Measurements from ENCODE around the gene ERBB4.

Gene ERBB4

DNA sequence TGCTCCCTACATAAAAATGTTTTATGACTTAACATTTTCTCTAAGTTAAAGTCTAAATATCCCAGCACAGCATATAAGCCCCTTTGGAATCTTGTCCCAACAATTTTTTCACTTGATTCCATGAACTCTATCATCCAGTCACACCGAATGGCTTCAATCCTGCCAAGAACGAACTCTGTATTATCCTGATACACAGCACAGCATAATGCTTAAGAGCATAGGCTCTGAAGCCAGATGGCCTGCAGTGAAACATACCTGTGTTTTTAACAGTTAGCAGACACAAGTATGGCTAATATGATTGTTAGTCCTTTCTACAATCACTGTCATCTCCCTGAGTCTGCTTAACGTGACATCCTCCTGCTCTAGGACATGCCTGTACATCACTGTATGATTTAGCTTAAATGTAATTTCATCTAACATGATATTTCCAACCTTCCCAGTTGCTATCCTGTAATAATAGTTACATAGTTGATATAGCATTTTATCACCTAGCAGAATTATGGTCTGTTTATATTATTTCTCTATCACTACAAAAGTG is 669.5 kb downstream of the ERBB4 start:
- DNase-seq: no peak

DNA sequence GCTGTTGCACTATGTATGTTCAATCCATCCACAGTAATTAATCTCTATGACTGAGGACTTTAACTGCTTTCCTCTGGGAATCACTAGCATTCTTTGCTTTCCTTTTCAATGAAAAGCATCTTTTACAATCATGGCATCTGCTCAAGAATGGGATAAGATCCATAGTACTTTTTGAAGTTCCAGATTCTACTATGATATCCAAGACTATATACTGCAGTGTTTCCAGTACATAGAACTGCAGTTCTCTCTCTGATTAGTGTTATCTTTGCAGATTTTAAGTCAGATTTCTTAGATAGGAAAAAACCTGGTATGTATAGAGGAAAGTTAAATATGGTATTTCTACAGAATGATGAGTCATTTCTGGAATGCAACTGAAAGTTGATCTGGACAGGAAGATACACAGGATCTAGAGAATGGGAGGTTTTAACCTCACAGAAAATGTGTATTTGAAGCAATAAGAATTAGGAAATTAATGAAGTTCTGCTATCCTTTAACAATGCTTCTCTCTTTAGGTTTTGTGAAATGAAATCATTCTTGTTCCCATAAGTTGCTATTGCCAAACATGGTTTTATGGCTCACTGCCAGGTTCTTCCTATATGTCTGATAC is 670.7 kb downstream of the ERBB4 start:
- DNase-seq: no peak

DNA sequence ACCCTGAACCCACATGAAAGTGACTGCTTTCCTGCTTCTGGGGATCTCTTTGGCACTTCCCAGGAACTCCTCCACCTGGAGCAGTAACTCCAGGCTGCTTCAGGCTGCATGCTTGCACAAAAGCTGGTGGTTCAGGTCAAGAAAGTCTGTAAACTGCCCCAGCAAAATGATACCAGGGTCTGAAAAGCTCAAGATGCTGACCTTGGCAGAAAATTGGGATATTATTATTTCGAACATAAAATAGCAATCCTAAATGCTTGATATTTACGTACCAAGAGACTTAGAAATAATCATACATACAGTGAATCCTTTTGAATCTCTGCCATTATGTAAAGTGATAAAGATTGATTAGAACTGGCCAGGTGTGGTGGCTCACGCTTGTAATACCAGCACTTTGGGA is 674.3 kb downstream of the ERBB4 start:
- DNase-seq: no peak

DNA sequence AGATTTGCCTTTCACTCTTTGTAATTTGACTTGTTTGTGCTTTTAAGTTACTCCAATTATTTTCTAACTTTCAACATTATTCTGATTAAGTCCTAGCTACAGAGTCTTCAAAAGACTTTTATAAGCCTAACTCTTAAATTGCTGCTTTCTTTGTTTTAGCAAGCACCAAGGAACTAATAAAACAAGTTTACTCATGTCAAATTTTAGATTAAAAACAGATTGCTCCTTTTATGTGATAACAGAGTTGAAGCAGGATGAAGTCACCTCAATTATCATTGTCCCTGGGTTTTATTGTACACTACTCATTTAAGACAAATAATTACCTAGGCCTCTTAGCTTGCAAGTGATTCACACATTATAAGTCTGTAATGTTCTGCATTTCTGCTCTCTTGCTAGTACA is 678.4 kb downstream of the ERBB4 start:
- DNase-seq: no peak

DNA sequence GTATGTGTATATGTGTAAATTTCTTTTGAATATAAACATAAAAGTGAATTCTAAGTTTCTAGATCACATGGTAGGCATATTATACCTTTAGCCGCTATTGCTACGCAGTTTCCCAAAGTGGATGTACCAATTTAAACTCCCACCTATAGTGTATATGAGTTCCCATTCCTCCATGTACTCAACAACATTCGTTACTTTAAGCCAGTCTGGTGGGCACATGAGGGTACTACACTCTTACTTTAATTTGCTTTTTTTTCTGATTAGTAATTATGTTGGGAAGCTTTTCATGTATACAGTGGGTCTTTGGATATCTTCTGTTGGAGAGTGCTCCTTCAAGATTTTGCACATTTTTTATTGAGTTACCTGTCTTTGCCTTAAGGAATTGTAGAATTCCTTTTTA is 683.8 kb downstream of the ERBB4 start:
- DNase-seq: no peak

DNA sequence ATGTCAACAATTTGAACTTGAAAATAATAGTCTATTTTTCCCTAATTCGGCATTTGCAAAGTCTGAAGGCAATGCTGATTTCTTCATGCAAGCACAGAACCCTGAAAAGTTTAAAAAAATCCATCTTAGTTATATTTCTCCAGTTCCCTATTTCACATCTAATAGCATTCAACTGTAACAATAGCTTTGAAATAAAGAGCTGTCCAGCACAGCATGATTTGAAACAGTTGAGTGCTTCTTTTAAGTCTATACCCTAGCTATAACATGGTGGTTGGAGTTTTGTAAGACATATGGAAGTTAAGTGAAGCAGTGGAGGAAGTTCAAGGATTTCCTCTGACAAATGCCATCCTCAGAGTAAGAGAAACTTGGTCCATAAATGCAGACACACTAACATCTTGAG is 691.9 kb downstream of the ERBB4 start:
- DNase-seq: no peak

DNA sequence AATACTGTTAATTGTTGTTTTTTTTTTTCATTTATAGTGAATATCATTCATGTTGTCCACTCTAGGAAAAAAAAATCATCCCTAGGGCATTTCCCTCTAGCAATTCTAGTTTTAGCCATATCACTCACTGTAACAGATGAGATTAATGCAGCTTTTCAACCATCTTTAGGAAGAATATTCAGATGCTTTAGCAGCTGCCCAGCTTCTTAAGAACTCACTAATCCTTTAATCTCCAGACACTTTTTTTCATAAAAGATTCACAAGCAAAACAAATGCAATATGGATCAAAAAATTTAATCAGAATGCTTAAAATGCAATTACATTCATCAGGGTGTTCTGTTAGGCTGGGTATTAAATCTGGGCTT is 692.6 kb downstream of the ERBB4 start:
- DNase-seq: no peak

DNA sequence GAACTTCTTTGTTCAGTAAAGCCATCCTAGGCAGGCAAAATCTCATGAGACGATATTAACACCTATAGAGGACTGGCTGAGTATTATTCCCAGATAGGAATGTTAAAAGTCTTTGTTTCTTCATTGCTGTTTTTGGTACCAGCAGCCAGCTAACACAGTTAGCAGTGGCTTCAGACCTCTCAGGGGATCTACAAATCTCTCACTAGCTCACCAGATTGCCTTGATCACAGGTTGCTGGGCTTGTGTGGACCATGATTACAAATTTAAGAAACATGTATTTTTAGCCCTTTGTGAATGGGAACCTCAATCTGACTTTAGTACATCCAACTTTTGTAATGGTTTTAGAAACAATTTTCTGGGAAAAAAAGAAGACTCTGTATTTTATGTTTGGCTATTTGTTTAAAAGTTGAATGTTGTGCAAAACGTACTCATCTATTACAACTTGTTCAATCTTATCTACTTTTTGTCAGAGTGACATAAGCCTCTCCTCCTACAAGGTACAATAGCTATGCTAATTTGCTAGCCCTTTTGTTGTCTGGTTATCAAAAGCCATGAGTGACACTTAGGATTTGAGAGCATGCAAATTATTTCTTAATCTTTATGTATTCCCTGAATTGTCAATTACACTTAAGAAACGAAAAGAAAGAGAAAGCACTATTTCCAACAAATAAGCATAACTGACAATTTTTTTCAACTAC is 693.1 kb downstream of the ERBB4 start:
- DNase-seq: no peak

DNA sequence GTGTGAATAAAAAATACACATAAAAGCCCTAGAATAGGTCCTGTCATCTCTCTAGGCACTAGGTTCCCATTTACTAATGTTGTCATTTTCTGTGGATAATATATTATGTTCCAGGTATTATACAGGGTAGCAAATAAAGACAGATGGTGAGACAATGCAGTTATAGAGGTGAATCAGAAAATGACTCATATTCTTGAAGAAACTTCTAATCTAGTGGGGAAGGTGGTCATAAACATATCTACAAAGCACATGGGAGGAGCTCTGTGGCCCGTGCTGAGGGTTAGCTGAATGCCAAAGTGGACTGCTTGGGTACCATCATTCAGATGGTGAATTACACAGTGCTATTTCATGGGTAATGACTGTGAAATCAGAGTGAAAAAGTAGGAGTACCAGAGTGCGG is 700.9 kb downstream of the ERBB4 start:
- DNase-seq: no peak

DNA sequence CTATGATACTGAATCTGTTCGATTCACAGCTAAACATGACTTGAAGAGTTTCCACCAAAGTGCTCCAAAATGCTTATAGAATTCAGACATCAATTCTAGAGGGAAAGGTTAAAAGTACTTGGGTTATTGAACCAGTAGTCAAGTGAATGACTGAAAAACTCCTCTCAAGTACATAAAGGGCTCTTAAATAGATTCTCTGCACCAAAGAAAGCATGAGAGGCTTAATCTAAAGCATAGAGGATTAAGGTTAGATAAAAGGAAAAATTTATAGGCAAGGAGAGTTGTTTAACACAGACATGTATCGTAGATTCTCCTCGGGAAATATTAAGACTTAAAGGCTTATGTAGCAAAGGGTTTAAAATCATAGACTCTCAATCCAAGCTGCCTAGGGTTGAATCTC is 701.4 kb downstream of the ERBB4 start:
- DNase-seq: no peak

DNA sequence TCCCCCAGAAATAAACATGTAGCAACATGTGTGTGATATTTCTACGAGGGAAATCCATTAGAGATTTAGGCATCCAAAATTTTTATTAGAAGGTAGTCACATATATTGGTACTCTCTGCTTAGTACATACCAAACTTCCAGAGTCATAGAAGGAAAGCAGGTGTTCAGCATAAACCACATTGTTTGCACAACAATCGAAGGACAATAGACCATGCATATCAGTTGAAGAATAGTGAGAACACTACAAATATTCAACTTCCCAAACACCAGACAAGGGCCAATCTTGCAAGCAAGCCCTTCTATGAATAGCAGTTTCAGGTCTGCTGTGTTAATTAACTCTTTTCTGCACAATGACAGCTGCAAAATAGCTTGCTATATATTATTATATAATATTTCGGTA is 702.2 kb downstream of the ERBB4 start:
- DNase-seq: no peak

DNA sequence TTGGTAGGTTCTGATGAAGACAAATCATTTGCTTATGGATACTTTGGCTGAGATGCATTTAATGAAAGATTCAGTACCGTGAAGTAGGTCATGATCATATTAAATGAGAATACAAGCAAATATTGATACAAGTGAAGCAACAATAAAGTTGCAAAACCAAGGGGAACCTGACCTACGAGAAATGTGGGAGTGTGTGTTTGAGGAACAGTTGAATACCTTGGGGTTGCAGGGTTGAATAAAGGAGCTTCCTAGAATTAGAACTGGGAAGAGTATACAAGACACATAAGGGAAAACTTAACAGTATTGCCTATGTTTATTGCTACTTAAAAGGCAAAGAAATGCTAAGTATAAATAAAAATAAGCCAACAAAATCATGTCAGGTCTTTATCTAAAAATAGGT is 702.9 kb downstream of the ERBB4 start:
- no peak for DNase-seq

DNA sequence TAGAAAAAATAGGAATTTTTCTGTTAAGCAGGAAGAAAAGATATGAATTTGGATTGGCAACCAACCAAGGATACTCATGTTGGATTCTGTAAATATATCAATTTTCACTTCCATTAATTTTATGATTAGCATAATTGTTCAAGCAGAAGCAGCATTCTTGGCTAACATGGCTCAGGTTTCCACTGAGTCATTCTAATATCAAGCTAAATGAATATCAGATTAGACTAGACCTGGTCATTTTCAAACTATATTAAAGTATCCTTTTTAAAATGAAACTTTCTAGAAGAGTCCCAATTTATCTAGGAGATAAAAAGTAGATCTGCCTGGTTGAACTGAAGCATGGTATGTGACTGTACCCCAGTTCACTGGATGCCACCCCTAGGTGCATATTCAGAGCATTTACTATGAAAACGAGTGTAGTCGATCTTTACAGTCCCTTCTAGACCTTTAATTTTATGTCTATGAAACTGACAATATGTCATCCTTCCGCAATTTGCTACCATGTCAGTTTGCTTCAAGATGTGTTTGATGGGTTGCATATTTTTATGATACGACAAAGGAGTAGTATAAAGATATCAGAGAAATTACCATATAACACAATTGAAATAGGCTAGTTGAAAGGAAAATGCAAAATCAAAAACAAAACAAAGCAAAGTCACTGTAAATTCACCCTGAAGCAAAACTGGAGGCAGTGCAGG is 704.9 kb downstream of the ERBB4 start:
- no peak for DNase-seq

DNA sequence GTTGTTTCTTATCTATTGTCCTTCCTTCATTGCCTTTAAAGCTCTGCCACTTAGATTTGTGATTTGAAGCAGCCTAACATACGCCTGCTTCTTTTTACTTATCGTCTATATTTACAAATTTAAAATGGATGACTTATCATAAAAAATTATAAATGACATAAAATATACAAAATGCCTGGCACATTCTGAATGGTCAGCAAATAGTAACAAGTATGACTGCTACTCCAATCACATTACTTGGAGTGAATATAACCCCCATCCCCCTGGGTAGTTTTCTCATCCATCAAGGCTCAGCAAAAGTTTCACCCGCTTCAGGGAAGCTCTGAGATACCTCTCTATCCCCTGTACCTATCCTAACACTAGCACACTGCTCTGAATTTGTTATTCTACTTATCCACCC is 708.9 kb downstream of the ERBB4 start:
- no peak for DNase-seq

DNA sequence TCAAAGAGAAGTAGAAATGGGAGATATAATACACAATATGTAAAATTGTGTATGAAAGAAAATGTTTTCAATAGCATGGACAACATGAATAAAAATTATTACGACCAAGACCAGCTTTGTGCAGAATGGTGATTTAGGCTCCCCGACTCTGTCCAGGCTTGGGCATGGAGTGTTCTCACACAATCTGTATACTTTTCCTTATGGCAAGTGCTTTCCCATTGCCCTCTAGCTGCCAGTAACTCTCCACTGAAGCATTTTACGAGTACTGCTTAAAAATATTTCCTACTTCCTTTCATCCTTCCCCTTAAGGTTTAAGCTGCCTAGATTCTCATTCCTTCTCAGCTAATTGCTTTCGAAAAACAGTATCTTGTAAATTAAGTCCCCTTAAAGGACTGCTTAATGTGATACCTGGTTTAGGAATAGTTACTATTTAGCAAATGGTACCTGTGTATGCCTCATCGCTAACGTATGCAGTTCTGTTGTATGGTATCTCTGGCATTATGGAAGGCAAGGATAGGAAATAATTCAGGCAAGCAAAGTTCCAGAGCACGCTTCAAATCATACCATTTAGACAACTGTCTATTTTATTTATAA is 714.6 kb downstream of the ERBB4 start:
- no peak for DNase-seq

DNA sequence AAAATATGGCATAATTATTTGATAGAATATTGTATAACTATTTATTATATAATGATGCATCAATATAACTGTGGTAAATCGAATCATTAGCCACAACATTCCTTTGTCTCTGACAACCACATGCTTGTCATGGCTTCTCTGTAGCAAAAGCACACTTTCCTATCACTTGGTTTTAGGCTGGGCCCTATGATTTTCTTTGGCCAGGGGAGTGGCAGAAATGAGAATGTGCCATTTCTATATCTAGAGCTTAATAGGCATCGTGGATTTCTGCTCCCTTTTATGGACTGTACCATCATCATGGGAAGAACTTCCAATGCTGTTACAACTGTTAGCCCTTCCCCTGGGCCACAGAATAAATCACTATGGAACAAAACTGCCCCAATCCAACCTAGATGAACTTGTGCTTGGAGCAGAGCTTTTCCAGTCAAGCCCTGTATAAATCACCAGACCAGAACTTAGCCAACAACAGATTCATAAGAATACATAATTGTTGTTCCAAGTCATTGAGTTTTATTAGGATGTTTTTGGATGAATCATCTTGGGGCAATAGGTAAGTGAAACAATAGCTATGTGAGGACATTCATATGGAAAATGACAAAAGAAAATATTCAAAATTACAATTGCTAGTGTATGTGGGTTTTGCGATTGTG is 715.8 kb downstream of the ERBB4 start:
- no peak for DNase-seq

DNA sequence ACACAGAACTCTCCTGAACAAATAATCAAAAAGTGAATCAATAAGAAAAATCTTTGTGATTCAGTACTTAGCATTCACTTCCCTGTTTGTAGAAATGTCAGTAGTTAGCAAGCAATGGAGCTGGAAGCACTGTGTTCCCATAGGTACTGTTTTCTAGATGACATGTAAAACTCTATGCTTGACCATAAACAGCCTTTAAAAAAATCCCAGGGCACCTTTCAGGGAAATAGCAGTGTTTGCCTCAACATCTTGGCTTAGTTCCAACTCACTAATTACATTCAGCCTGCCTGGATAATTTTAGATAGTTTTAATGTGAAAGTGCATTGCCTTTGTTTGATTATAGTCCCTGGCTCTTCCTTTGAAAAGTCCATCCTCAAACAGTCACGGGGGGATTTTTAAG is 721.8 kb downstream of the ERBB4 start:
- no peak for DNase-seq

DNA sequence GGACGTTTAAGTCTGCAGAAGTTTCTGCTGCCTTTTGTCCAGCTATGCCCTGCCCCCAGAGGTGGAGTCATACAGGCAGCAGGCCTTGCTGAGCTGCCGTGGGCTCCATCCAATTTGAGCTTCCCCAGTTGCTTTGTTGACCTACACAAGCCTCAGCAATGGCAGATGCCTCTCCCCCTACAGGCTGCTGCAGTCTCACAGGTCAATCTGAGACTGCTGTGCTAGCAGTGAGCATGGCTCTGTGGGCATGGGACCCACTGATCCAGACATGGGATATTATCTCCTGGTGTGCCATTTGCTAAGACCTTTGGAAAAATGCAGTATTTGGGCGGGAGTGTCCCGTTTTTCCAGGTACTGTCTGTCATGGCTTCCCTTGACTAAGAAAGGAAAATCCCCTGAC is 726.0 kb downstream of the ERBB4 start:
- DNase-seq: no peak

DNA sequence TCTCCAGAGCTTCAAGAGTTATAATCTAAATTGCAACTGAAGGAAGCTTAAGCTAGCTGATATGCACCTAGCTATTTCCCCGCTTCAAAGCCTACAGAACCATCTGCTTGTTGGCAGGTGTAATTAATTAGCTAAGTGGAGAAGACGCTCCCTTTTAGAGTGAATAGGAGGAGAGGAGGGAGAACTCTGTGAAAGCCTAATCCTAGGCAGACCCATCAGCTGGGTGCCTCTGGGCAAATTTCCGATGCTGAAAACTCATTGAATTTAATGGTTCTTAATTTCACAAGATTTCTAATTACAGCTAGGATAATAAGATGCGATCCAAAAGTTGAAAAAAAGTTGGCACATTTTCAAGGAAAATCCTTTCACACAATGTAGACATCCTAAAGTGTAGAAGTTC is 735.9 kb downstream of the ERBB4 start:
- no peak for DNase-seq

DNA sequence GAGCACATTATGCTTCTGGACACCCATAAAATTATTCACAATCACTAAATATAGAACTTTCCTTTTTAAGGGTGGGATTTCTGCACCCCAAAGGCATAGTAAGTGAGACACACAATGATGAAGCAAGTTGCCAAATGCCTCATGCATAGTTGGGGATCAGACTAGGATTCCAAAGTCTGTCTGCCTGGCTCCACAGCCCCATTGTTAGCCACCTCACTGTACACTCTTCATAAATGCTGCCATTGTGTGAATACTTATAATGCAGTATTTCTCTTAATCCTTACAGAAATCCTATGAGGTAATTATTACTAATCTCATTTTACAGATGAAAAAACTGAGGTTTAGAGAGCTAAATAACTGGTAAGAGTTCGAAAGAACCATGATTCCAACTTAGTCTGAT is 738.6 kb downstream of the ERBB4 start:
- DNase-seq: no peak

DNA sequence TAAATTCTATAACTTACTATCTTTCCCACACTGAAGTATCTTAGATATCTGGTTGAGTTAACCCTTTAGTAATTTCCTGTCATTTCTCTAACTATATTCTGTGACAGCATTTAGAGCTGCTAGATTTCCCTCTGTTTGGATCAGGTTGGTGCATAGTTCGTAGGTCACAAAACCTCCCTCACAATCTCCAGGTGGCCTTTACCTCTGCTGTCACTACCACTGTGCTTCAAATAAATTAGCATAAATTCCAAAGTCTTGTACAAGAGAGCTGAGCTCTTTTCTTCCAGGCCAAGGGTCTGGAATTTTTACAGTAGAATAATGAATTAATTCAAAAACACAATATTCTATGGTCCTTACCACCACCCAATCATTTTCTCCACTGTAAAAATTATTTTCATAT is 739.7 kb downstream of the ERBB4 start:
- no peak for DNase-seq

DNA sequence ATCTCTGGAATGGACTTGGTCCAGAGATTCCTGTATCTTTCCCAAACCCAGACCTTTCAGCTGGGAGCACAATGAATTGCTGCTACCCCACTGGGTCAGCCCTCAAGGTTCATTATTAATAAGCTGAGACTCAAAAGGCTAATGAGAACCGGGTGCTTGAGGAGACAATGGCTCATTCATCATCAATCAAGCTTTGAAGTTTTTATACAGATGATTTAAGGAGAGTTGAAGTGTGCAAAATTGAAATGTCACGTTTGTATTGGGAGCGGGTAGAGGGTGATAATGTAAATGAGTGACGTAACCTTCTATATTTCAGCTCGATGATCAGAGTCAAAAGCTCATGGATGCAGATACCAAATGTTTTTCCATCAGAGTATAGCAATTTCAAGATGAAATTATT is 744.9 kb downstream of the ERBB4 start:
- DNase-seq: no peak

DNA sequence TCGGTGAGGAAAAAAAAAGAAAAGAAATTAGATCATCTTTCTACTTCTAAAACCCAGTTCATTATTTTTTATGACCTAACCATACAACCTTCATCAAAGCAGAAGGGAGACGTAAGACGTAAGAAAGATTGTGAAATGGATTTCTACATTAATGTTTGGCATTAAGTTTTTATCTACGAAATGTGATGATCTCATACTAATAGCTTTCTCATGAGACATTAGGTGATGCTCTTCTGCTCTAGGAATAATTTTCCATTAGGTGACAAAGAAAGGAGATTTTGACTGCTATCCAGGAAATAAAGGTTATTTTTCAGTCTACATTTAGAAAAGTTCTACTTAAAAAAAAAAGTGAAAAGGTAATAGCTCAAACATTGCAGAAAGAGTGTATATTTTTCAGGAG is 748.6 kb downstream of the ERBB4 start:
- DNase-seq: no peak

Data from CD4-positive, alpha-beta T cell treated with Interleukin-4 for 1 hour (primary cell).